HG03095 (cell line): ENCODE data around the gene ACSL1.
"Not testable (repeated sequence)": the region's sequence is repeated elsewhere in the genome, so short reads cannot be mapped to it uniquely, and the experiment has no call there.

ENCODE experiments used
- ATAC-seq: cut with Tn5 transposase; IDR thresholded peaks from one replicate; pipeline ENCODE4 v1.9.1; 2021; ENCODE audit warnings: moderate library complexity; ENCODE audit not compliant: unreplicated experiment

The ACSL1 gene

GRCh38 chr4:184762100-184762499 lies 63.7 kb downstream of the ACSL1 start:
- peak; percentile 92 for ATAC-seq

GRCh38 chr4:184760681-184761080 lies 65.1 kb downstream of the ACSL1 start:
- no peak for ATAC-seq

- no peak for ATAC-seq
Observed at GRCh38 chr4:184757810-184758209, 68.0 kb downstream of the ACSL1 start.

GRCh38 chr4:184756399-184756798 lies 69.4 kb downstream of the ACSL1 start:
- no peak for ATAC-seq

GRCh38 chr4:184755278-184755677 lies 70.5 kb downstream of the ACSL1 start:
- no peak for ATAC-seq

- ATAC-seq: no peak
Observed at GRCh38 chr4:184752496-184753275, 73.1 kb downstream of the ACSL1 start.

GRCh38 chr4:184751585-184751956 lies 74.2 kb downstream of the ACSL1 start:
- ATAC-seq: no peak

- ATAC-seq: no peak
Observed at GRCh38 chr4:184750926-184751584, 74.7 kb downstream of the ACSL1 start.

- ATAC-seq: no peak
Observed at GRCh38 chr4:184748251-184748652, 77.5 kb downstream of the ACSL1 start.

- no peak for ATAC-seq
Observed at GRCh38 chr4:184747034-184747830, 78.5 kb downstream of the ACSL1 start.

GRCh38 chr4:184745831-184746795 lies 79.7 kb downstream of the ACSL1 start:
- ATAC-seq: no peak

GRCh38 chr4:184744236-184744635 lies 81.5 kb downstream of the ACSL1 start:
- no peak for ATAC-seq

GRCh38 chr4:184743650-184744049 lies 82.1 kb downstream of the ACSL1 start:
- no peak for ATAC-seq

GRCh38 chr4:184741651-184742050 lies 84.1 kb downstream of the ACSL1 start:
- ATAC-seq: not testable (repeated sequence)

GRCh38 chr4:184740980-184741391 lies 84.8 kb downstream of the ACSL1 start:
- no peak for ATAC-seq

GRCh38 chr4:184739575-184739974 lies 86.2 kb downstream of the ACSL1 start:
- not testable (repeated sequence) for ATAC-seq

GRCh38 chr4:184734758-184735157 lies 91.0 kb downstream of the ACSL1 start:
- ATAC-seq: no peak

GRCh38 chr4:184733654-184734524 lies 91.9 kb downstream of the ACSL1 start, which contains the start of gene CENPU:
CENPU (minus strand) TSS chr4:184734096; CDS start chr4:184734062, 34 bp downstream.
- peak; percentile 91 for ATAC-seq

- no peak for ATAC-seq
Observed at GRCh38 chr4:184732126-184732525, 93.6 kb downstream of the ACSL1 start.
